Smooth muscle cell of trachea (primary cell): ENCODE data around the gene NEK6. TPM values are rescaled to one million over a fixed set of nuclear protein-coding genes. Genes with fewer than 3 reads are reported as not detected.

Experiments
- total RNA-seq: library from RNA; depleted of rRNA; stranded (reverse); fragments of >200 nt; gene quantifications from 2 replicates; pipeline ENCODE4 v1.2.1, GENCODE V29; 2014

The NEK6 gene
- total RNA-seq: 46.7 and 97.3 TPM in 2 replicates

DNA sequence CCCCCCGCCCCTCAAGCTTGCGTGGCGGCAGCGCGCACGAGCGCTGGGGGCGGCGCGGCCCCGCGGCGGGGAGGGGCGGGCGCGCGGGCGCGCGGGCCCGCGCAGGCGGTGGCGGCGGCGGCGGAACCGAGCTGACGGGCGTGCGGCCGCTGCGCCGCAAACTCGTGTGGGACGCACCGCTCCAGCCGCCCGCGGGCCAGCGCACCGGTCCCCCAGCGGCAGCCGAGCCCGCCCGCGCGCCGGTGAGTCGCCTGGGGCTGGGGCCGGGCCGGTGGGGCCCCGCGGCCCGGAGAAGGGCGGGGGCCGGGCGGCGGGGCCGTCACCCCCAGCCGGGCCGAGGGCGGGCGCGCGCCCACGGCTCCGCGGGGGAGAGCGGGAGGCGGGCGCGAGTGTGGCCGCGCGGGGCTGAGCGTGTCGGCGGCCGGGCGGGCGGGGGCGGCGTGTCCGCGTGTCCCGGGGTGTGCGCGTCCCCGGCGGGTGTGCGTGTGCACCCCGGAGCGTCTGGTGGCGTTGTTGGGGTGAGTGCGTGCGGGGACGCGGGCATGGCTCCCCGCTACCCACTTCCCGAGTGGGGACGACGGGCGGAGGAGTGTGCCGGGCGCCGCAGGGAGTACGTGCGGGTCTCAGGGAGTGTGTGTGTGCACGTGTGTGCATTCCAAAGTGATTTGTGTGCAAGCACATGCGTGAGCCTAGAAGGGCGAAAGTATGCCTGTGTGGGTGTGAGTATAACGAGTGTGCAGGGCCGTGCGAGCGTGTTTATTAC lies at the start of gene NEK6:
Gene NEK6 (plus strand): TSS at position 106 of the 763 bp plus-strand sequence. CDS start 44,016 bp downstream, outside the sequence.

Other genes starting within 250 kb of the NEK6 start
- not detected in 2 replicates for gene LHX2, start 246.2 kb upstream of the NEK6 start, total RNA-seq
- 149 and 265 TPM in 2 replicates for gene PSMB7, start 157.5 kb downstream of the NEK6 start, total RNA-seq
- gene ADGRD2, start 192.5 kb downstream of the NEK6 start, total RNA-seq: not detected in 2 replicates
- gene NR5A1, start 249.4 kb downstream of the NEK6 start, total RNA-seq: not detected in 2 replicates